Measurements from ENCODE around the gene BAZ2B.

DNA sequence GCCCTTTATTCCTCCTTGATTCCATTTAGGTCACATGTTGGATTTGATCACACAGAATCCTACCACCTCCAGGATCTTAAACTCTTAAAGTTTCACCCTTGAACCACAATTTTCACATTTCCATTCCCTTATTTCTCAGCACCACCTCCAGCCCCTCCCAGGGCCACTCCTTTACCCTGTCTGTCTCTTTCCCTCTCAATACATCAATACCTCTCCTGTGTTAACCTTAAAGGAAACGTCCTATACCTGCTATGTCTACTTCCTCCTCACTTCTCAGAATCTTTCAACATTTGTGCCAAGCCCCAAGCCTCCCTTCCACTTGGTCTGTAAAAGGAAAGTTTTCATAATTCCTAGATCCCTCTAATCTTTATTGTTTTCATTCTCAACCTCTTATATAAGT lies 158.8 kb downstream of the BAZ2B start:
- TF ChIP-seq, protein P1, sequence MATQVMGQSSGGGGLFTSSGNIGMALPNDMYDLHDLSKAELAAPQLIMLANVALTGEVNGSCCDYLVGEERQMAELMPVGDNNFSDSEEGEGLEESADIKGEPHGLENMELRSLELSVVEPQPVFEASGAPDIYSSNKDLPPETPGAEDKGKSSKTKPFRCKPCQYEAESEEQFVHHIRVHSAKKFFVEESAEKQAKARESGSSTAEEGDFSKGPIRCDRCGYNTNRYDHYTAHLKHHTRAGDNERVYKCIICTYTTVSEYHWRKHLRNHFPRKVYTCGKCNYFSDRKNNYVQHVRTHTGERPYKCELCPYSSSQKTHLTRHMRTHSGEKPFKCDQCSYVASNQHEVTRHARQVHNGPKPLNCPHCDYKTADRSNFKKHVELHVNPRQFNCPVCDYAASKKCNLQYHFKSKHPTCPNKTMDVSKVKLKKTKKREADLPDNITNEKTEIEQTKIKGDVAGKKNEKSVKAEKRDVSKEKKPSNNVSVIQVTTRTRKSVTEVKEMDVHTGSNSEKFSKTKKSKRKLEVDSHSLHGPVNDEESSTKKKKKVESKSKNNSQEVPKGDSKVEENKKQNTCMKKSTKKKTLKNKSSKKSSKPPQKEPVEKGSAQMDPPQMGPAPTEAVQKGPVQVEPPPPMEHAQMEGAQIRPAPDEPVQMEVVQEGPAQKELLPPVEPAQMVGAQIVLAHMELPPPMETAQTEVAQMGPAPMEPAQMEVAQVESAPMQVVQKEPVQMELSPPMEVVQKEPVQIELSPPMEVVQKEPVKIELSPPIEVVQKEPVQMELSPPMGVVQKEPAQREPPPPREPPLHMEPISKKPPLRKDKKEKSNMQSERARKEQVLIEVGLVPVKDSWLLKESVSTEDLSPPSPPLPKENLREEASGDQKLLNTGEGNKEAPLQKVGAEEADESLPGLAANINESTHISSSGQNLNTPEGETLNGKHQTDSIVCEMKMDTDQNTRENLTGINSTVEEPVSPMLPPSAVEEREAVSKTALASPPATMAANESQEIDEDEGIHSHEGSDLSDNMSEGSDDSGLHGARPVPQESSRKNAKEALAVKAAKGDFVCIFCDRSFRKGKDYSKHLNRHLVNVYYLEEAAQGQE (IDR thresholded peaks at IDR 0.05; ENCODE audit: low read depth, low read length), result no peak
- TF ChIP-seq, protein P2, sequence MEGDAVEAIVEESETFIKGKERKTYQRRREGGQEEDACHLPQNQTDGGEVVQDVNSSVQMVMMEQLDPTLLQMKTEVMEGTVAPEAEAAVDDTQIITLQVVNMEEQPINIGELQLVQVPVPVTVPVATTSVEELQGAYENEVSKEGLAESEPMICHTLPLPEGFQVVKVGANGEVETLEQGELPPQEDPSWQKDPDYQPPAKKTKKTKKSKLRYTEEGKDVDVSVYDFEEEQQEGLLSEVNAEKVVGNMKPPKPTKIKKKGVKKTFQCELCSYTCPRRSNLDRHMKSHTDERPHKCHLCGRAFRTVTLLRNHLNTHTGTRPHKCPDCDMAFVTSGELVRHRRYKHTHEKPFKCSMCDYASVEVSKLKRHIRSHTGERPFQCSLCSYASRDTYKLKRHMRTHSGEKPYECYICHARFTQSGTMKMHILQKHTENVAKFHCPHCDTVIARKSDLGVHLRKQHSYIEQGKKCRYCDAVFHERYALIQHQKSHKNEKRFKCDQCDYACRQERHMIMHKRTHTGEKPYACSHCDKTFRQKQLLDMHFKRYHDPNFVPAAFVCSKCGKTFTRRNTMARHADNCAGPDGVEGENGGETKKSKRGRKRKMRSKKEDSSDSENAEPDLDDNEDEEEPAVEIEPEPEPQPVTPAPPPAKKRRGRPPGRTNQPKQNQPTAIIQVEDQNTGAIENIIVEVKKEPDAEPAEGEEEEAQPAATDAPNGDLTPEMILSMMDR (IDR thresholded peaks at IDR 0.05), result no peak
- TF ChIP-seq ZBTB33 (IDR thresholded peaks at IDR 0.05; ENCODE audit: borderline replicate concordance, low read depth) (no peak), TCF12 (IDR thresholded peaks at IDR 0.05) (no peak), SIN3A (IDR thresholded peaks at IDR 0.05; ENCODE audit: borderline replicate concordance, low read depth, low read length) (no peak), RAD21 (IDR thresholded peaks at IDR 0.05; ENCODE audit: low read length) (no peak), YY1 (IDR thresholded peaks at IDR 0.05; ENCODE audit: low read depth) (no peak), SMC3 (IDR thresholded peaks at IDR 0.05; ENCODE audit: low read depth, low read length) (no peak), TAF1 (IDR thresholded peaks at IDR 0.05; ENCODE audit: borderline replicate concordance, low read depth, low read length) (no peak), EP300 (IDR thresholded peaks at IDR 0.05; ENCODE audit: borderline replicate concordance in 1 of 2, low read depth in 1 of 2, low read length in 1 of 2) (no peak)
